AML-193 (cell line): Measurements from ENCODE around the gene FCSK.
"Not testable (repeated sequence)": the region's sequence is repeated elsewhere in the genome, so short reads cannot be mapped to it uniquely, and the experiment has no call there.

Experiments
- DNase-seq, 2 experiments: peaks; one replicate each; lab custom pipeline; 2025; lab: John Stamatoyannopoulos, UW

The FCSK gene

GRCh38 chr16:70524399-70524825 lies 70.0 kb downstream of the FCSK start:
- DNase-seq, result not testable (repeated sequence)

GRCh38 chr16:70526403-70526802 lies 72.0 kb downstream of the FCSK start:
- DNase-seq, result no peak

GRCh38 chr16:70527315-70527996 lies 73.1 kb downstream of the FCSK start:
- DNase-seq, result no peak

GRCh38 chr16:70529051-70529777 lies 74.8 kb downstream of the FCSK start:
- peak; percentile 58 to 59 for DNase-seq
